HEK293T (cell line): ENCODE measurements around the gene IGF2BP2.

Source experiments
- CTCF ChIA-PET: fragments of 350-600 bp; formaldehyde crosslinking; extraction: SDS; loops from one replicate; lab custom pipeline; 2021; ENCODE audit warnings: antibody characterized with exemption, inconsistent platforms; lab: Yijun Ruan, JAX
- POLR2A ChIA-PET: fragments of 350-600 bp; formaldehyde crosslinking; extraction: SDS; loops from one replicate; lab custom pipeline; 2020; ENCODE audit warnings: antibody characterized with exemption, inconsistent platforms; lab: Yijun Ruan, JAX
- DNase-seq: peaks from one replicate; pipeline ENCODE4 v3.0.0; 2012; ENCODE audit warnings: mixed read lengths; ENCODE audit errors: extremely low spot score
- ARNT ChIP-seq: fragments of 450-650 bp; IDR thresholded peaks from 2 replicates; pipeline ENCODE4 v1.6.1; 2017; ENCODE audit warnings: mild to moderate bottlenecking
- BHLHE40 ChIP-seq: fragments of 450-650 bp; IDR thresholded peaks from 2 replicates; pipeline ENCODE4 v1.6.1; 2016; ENCODE audit warnings: mild to moderate bottlenecking, moderate library complexity, borderline replicate concordance
- CTBP1 ChIP-seq: fragments of 450-650 bp; IDR thresholded peaks from 2 replicates; pipeline ENCODE4 v1.6.1; 2016; ENCODE audit warnings: borderline replicate concordance
- ELF4 ChIP-seq: fragments of 450-650 bp; IDR thresholded peaks from 2 replicates; pipeline ENCODE4 v1.6.1; 2017; ENCODE audit warnings: antibody characterized with exemption
- FOXA1 ChIP-seq: fragments of 450-650 bp; IDR thresholded peaks from 2 replicates; pipeline ENCODE4 v1.6.1; 2016; ENCODE audit warnings: mild to moderate bottlenecking
- FOXK2 ChIP-seq: fragments of 450-650 bp; IDR thresholded peaks from 2 replicates; pipeline ENCODE4 v1.6.1; 2016; ENCODE audit warnings: mild to moderate bottlenecking
- FOXM1 ChIP-seq: fragments of 450-650 bp; IDR thresholded peaks from 2 replicates; pipeline ENCODE4 v1.6.1; 2017; ENCODE audit warnings: mild to moderate bottlenecking, borderline replicate concordance
- HDGF ChIP-seq: fragments of 450-650 bp; IDR thresholded peaks from 2 replicates; pipeline ENCODE4 v1.6.1; 2017; ENCODE audit warnings: antibody characterized with exemption, borderline replicate concordance
- L3MBTL2 ChIP-seq: fragments of 450-650 bp; conservative IDR thresholded peaks from 2 replicates; pipeline ENCODE4 v1.6.1; 2016; ENCODE audit warnings: mild to moderate bottlenecking
- LEF1 ChIP-seq: fragments of 450-650 bp; IDR thresholded peaks from 2 replicates; pipeline ENCODE4 v1.6.1; 2017; ENCODE audit warnings: mild to moderate bottlenecking, borderline replicate concordance
- NFRKB ChIP-seq: fragments of 450-650 bp; IDR thresholded peaks from 2 replicates; pipeline ENCODE4 v1.6.1; 2016; ENCODE audit warnings: mild to moderate bottlenecking, moderate library complexity
- PKNOX1 ChIP-seq: fragments of 450-650 bp; IDR thresholded peaks from 2 replicates; pipeline ENCODE4 v1.6.1; 2016
- SP1 ChIP-seq: fragments of 450-650 bp; IDR thresholded peaks from 2 replicates; pipeline ENCODE4 v1.6.1; 2017
- SUZ12 ChIP-seq: fragments of 450-650 bp; IDR thresholded peaks from 2 replicates; pipeline ENCODE4 v1.6.1; 2016; ENCODE audit warnings: mild to moderate bottlenecking
- TARDBP ChIP-seq: fragments of 450-650 bp; IDR thresholded peaks from 2 replicates; pipeline ENCODE4 v1.6.1; 2016
- ZNF384 ChIP-seq: fragments of 450-650 bp; IDR thresholded peaks from 2 replicates; pipeline ENCODE4 v1.6.1; 2016

Gene IGF2BP2

DNA sequence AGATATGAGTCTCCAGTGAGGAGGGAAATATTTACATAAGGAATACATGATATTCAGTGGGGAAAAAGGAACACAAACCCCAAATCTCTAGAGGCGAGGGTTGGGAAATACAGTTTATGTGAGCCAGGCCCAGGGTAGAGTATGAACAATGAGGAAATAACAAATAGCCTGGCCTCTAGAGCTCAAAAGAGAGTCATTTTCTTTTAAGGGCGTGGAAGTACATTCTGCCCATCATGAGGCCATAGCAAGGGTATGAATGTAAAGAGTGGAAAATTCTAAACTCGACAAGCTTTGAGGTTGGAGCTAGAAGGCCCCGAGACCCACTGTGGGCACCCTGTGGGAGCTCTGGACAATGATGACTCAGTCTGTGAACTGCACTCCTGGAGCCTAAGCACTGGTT lies 27.8 kb upstream of the IGF2BP2 start:
- TF ChIP-seq TARDBP (no peak), L3MBTL2 (no peak), ARNT (no peak), FOXA1 (no peak), FOXK2 (no peak), LEF1 (no peak), SUZ12 (no peak), PKNOX1 (no peak), ELF4 (no peak)
- ChIA-PET CTCF (no interaction called here), POLR2A (no interaction called here)
- DNase-seq, result no peak

GRCh38 chr3:185851959-185852358 lies 27.1 kb upstream of the IGF2BP2 start:
- no peak for DNase-seq
- ChIA-PET CTCF (interaction anchor here (0.7 kb wide), 1 partner anchor 543 kb away, joined by 3 read pairs; no protein-coding TSS in a partner anchor), POLR2A (no interaction called here)
- TF ChIP-seq SP1 (no peak), L3MBTL2 (no peak), LEF1 (no peak), ZNF384 (no peak), CTBP1 (no peak), BHLHE40 (no peak), FOXA1 (no peak), FOXM1 (no peak), PKNOX1 (no peak), SUZ12 (no peak)

GRCh38 chr3:185851046-185851445 lies 26.2 kb upstream of the IGF2BP2 start:
- no peak for DNase-seq
- CTCF ChIA-PET, result interaction anchor here (0.7 kb wide), 1 partner anchor 542 kb away, joined by 3 read pairs; no protein-coding TSS in a partner anchor
- TF ChIP-seq SUZ12 (no peak), LEF1 (no peak), NFRKB (no peak)
- POLR2A ChIA-PET, result no interaction called here

- CTCF ChIA-PET, result no interaction called here
These were observed 22.7 kb upstream of the IGF2BP2 start for GRCh38 chr3:185847506-185847905.

DNA sequence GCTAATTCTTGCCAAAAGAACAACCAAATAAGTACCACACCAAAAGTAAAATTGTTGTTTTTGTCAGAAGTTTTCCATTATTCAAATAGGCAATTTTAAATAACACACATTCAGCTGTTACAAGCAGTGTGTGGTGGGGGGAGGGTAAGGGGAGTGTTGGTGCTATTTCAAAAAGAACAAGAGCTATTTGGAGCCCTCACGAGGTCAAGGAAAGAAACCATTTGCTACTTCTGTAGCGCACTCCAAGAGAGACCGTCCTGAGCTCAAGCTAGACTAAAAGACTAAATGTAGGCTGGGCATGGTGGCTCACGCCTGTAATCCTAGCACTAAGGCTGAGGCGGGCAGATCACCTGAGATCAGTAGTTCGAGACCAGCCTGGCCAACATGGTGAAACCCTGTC lies 21.2 kb upstream of the IGF2BP2 start:
- TF ChIP-seq ZNF384 (no peak), CTBP1 (no peak), NFRKB (no peak), TARDBP (no peak), FOXK2 (no peak)
- ChIA-PET POLR2A (no interaction called here), CTCF (interaction anchor here (0.6 kb wide), 2 partner anchors 100 to 111 kb away, joined by 3 to 6 read pairs; no protein-coding TSS in a partner anchor)
- no peak for DNase-seq

More at GRCh38 chr3:185847506-185847905, 22.7 kb upstream of the IGF2BP2 start:
- DNase-seq, result no peak
- POLR2A ChIA-PET, result no interaction called here
- no peak for TF ChIP-seq SUZ12
- no peak for TF ChIP-seq CTBP1
- TF ChIP-seq ARNT, result no peak
- no peak for TF ChIP-seq SP1
- TF ChIP-seq BHLHE40, result no peak
- TF ChIP-seq TARDBP, result no peak
- TF ChIP-seq NFRKB, result no peak
- TF ChIP-seq ZNF384, result no peak
- TF ChIP-seq FOXK2, result no peak
- no peak for TF ChIP-seq HDGF
- TF ChIP-seq L3MBTL2, result no peak
- TF ChIP-seq FOXA1, result no peak
- TF ChIP-seq ELF4, result no peak
- no peak for TF ChIP-seq FOXM1
- TF ChIP-seq PKNOX1, result no peak
- TF ChIP-seq LEF1, result no peak

DNA sequence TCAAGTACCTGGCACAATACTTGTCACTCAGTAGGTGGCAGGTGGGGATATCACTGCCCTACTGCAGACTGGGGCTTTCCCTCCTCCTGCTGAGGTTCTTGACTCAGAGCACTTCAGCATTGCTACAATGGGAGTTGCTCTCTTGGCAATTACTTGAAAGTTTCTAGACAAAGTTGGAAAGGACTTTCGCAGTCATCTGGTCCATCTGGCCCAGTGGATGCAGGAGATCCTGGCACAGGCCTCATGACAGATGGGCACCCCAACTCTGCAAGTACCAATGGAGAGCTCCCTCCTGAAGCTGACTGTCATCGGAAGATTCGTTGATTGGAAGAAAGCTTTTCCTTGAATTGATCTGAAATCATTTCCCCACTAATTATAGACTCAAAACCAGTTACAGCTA lies 19.2 kb upstream of the IGF2BP2 start:
- DNase-seq, result no peak
- ChIA-PET POLR2A (no interaction called here), CTCF (no interaction called here)
- TF ChIP-seq HDGF (no peak), CTBP1 (no peak), SP1 (no peak), SUZ12 (no peak), NFRKB (no peak), FOXA1 (no peak)

GRCh38 chr3:185843635-185844034 lies 18.8 kb upstream of the IGF2BP2 start:
- ChIA-PET POLR2A (no interaction called here), CTCF (no interaction called here)
- DNase-seq, result no peak
- TF ChIP-seq L3MBTL2, result no peak
- no peak for TF ChIP-seq SP1
- no peak for TF ChIP-seq PKNOX1
- no peak for TF ChIP-seq ARNT
- no peak for TF ChIP-seq FOXM1
- TF ChIP-seq CTBP1, result no peak
- no peak for TF ChIP-seq FOXK2
- no peak for TF ChIP-seq ZNF384
- no peak for TF ChIP-seq LEF1
- no peak for TF ChIP-seq SUZ12
- no peak for TF ChIP-seq NFRKB
- TF ChIP-seq ELF4, result no peak
- no peak for TF ChIP-seq FOXA1
- no peak for TF ChIP-seq BHLHE40
- TF ChIP-seq TARDBP, result no peak
- TF ChIP-seq HDGF, result no peak
